Measurements from ENCODE around the gene SRSF9.

- TF ChIP-seq CTCF (IDR thresholded peaks at IDR 0.05), result no peak
- no peak for TF ChIP-seq RFX5 (IDR thresholded peaks at IDR 0.05)
- TF ChIP-seq RAD21 (conservative IDR thresholded peaks at IDR 0.05 in 1 of 2, IDR thresholded peaks at IDR 0.05 in 1 of 2), result no peak
- TF ChIP-seq POLR2A (IDR thresholded peaks at IDR 0.05; ENCODE audit: low read length), result no peak
- TF ChIP-seq PHF8 (IDR thresholded peaks at IDR 0.05; ENCODE audit: borderline replicate concordance, low read depth), result no peak
- no peak for TF ChIP-seq NR3C1 (IDR thresholded peaks at IDR 0.05)
- no peak for TF ChIP-seq EP300 (IDR thresholded peaks at IDR 0.05)
These were observed 40.8 kb downstream of the SRSF9 start for GRCh38 chr12:120428597-120429229.
